ENCODE measurements around the gene JARID2.
"Not testable (repeated sequence)": the region's sequence is repeated elsewhere in the genome, so short reads cannot be mapped to it uniquely, and the experiment has no call there.

The JARID2 gene

DNA sequence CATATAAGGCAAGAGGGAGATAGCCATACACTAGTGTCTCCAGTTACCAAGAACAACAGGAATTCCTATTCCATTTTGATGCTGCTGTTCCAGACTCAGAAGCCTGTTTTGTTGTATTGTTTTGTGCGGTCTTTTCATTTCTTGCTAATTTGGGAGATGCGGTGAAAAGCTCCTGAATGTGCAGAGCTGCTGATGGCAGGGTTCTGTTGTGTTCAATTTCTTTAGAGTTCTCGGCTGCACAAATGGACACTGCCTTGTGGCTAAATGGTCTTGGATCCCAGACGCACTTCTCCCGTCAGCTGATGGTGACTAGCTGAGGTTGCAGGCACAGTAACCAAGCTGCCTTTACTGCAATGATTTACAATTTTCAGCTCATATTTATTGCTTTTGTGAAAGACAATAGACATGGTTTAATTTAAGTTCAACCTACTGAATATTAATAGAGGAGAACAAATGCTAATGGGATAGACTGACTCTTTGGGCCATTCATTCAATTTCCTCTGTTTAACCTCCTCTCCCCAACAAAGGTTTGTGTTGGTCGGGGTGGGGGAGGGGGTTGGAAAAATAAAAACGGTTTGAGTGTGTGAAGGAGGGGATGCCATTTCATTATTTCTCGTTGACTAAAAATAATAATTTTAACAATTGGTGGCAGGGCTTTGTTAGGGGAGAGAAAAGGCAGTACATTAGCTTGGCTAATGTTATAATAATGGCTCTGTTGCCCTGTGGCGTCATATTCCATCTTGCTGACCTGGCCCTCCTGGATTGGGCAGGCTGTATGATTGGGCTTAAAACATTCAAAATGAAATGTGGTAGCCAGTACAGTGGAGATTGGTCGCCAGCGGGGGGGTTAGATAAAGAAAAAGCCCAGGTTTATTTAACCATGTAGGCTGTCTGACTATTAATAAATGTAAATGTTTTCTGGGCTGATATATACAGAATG is 159.5 kb downstream of the JARID2 start:
- no peak for DNase-seq

DNA sequence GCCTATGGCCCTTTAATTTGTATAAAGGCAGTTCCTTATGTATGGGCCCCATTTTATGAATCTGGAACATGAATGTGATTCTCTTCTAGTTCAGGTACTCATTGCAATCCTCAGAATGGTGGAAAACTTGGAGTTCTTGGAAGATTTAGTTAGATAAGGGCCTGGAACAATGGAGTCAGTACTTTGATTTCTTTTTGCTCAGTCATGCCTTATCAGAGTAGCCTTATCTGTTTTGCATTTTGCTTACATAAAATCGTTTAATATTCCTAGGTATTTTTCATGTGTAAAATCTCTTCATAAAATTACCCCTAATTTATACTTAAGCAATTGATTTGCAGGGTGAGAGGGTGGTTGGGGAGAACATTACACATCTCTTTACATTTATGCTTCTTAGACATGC is 160.6 kb downstream of the JARID2 start:
- no peak for DNase-seq

DNA sequence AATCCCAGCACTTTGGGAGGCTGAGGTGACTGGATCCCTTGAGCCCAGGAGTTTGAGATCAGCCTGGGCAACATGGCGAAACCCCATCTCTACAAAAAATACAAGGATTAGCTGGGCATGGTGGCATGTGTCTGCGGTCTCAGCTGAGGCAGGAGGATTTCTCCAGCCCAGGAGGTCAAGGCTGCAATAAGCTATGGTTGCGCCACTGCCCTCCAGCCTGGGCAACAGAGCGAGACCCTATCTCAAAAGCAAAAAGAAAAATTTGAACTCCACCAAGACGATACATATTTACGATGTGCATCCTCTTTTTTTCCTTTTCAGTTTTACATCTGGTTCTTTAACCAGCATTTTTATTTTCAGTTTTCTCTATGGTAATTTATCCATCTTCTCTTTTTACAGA is 162.1 kb downstream of the JARID2 start:
- no peak for DNase-seq

DNA sequence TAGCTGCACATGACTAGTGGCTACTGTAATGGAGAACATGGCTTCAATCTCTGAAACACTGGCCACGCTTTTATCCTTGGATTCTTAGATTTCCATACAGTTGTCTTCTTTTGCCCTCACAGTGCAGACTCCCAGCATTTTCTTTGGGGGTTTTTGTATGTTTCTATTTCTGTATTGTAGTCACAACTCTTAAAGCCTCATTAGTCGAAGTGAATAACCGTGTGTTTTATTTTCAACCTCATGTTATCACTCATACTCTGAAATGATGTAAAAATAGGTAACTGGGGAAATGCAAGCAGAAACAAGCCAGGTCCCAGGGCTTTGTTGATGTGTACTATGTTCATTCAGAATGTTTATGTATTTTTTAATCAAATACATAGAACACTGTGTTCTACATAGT is 162.9 kb downstream of the JARID2 start:
- DNase-seq, result no peak

DNA sequence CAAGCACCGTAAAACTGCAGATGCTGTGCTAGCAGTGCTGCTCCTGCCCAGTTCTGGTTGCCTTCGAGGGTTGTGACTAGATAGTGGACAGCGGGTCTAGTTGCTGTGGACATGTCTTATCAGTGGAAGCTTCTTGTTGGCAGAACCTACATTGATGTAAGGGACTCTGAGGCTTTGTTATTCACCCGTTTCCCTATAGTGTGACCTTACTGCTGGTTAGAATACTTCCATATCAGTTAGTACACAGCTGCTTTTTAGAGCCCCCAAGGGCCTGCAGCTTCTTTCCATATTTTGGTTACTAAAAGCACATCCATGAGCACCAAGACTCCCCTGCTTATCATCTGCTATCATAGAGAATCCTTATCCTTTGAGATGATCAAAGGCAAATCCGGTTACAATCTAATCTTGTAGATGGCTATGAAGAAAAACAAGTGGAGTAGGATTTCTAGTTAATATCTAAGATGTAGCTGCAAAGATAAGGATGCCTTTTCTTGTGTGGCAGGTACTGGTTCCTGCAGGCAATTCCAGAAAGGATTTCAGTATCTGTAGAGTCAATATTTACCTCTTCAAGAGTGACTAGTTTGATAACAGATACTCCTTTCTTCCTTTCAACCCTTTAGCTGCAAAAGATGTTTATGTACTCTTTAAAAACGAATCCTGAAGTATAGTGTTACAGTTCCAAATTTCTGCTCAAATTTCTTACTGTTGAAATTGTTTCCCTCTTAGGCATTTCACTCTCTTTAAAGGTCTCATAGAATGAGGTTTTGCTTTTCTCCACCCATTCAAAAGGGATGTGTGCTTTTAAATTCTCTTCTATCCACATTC is 163.6 kb downstream of the JARID2 start:
- DNase-seq, result peak in 1 of 2 experiments; percentile 31

DNA sequence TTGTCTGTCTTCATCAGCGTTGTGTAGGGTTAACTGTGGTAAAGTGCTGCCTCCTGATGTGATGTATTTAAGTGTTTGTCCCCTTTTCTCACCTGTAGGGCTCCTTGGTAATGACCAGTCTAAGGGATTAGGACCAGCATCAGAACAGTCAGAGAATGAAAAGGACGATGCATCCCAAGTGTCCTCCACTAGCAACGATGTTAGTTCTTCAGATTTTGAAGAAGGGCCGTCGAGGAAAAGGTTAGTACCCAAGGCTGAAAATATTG is 164.2 kb downstream of the JARID2 start:
- no peak for DNase-seq

DNA sequence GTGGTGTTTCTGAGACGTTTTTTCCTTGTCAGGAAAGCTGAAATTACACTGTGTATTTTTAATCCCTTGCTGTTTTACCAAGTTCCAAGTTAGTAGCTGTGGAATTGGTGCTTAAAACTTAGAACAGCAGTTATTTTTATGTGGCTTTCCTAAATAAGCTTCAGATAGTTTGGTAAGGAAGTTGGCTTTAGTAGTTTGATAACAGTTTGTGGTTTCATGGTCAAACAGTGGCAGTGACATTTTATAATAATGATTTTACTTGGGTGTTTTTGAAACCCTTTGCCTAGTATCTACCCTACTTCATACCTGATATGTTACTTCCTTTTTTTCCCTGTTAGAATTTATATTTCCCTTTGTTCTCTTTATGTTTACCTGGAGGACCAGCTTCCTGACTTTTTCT is 164.9 kb downstream of the JARID2 start:
- no peak for DNase-seq

DNA sequence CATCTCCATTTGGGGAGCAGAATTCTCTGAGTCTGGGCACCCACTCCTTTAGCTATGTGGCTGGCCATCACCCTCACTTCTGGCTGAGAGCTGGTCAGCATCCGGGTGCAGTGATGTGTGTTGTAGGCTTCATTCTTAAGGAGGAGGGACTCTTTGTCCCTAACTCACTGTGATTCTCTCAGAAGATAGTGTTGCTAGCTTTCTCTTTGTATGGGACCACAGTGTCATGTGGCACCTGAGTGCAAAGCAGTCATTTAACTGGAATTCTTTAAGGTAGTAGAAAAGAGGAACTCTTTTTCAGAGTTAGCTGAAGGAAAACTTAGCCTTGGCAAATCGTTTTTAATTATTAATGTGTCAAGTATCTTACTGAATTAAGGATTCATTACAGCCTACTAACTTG is 165.9 kb downstream of the JARID2 start:
- DNase-seq, result no peak

DNA sequence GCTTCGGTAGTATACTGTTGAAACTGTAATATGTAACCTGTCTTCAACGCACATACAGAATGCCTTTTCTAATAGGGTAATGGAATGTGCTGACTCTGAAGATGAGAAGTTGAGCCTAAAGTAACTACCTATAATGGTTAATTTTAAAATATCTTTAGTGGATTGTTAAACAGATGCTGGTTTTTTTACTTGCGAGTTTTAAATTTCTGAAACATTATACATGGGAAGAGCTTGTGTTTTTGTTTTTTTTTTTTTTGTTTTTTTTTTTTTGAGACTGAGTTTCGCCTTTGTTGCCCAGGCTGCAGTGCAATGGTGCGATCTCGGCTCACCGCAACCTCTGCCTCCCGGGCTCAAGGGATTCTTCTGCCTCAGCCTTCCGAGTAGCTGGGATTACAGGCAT is 166.9 kb downstream of the JARID2 start:
- no peak for DNase-seq

DNA sequence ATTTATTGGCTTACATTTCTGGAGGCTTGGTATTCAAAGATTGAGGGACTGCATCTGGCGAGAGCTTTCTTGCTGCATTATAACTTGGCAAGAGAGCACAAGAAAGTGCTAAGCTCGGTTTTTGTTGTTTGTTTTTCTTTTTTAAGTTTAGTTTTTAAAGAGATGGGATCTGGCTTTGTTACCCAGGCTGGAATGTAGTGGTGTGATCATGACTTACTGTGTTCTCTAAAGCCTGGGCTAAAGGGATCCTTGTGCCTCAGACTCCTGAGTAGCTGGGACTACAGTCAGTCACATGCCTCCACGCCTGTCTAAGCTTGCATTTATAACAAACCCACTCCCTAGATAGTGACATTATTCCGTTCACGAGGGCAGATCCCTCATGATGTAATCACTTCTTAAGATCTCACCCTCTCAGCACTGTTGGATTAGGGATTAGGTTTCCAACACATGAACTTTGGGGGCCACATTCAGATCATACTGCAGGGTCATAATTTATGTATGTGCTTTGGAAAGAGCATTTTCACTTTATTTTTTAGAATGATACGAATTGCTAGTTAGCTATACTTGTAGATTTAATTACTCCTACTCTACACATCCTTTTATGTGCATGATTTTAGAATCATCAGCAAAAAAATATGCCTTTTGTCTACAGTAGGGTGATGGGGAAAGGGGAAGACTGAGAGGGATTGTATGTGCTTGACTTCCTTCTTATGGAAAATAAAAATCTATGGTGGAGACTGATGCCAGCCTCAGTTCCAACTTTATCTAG is 167.8 kb downstream of the JARID2 start:
- no peak for DNase-seq

DNA sequence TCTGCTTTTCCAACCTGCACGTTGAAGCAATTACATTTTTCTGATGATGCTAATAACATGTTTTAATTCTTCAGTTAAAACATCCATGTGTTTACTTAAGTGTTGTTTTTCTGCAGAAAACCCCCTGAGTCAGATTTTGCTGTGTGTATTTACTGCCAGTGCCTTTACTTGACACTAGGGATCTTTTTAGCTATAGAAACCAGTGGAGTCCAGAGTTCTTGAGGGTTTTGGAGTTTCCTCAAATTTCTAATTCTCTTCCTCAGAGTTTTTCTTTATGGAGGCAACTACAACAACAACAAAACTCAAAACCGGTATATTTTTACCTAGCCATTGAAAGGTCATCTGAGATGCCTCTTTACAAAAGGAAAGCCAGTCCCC is 168.4 kb downstream of the JARID2 start:
- no peak for DNase-seq

DNA sequence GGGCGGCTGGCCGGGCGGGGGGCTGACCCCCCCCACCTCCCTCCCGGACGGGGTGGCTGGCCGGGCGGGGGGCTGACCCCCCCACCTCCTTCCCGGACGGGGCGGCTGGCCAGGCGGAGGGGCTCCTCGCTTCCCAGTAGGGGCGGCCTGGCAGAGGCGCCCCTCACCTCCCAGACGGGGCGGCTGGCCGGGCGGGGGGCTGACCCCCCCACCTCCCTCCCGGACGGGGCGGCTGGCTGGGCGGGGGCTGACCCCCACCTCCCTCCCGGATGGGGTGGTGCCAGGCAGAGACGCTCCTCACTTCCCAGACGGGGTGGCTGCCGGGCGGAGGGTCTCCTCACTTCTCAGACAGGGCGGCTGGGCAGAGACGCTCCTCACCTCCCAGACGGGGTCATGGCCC is 169.8 kb downstream of the JARID2 start:
- not testable (repeated sequence) for DNase-seq

DNA sequence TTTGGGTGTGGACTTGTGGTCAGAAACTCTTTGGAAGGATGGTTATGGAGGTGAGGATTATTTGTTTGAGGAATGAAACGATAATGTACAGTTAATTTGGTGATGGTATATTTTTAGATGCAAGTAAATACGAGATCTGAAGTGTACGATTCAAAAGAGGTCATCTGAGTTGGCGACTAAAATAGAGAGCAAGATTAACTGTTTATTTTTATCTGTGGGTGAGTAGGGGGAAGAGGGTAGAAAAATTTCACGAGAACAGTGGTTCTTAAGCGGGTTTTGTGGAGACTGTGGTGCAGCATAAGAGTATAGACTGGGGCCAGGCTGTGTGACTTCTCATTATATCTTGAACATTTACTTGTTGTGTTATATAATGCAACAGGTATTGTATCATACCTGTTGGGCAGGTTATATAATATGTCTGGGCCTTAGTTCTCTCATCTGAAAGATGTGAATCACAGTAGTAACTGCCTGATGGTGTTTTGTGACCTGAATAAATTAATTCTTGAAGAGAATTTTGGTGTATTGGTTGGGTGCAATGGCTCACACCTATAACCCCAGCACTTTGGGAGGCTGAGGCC is 171.2 kb downstream of the JARID2 start:
- no peak for DNase-seq

DNA sequence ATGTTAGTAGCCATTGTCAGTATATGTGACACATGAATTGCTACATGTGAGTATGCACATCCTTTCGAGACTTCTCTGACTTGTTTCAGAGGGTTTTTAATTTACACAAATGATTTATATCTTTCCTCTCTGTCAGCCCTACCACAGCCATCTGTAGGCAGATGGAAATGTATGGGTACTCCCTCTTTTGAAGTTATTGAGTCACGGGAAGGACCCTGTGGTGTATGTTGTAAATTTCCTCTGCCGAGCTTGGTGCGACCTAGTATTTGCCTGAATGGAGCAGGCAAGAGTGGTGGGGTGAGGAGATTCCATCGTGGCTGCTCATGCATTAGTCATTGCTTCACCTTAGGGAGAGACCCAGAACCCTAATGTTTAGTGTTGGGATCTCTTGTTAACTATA is 171.9 kb downstream of the JARID2 start:
- no peak for DNase-seq

DNA sequence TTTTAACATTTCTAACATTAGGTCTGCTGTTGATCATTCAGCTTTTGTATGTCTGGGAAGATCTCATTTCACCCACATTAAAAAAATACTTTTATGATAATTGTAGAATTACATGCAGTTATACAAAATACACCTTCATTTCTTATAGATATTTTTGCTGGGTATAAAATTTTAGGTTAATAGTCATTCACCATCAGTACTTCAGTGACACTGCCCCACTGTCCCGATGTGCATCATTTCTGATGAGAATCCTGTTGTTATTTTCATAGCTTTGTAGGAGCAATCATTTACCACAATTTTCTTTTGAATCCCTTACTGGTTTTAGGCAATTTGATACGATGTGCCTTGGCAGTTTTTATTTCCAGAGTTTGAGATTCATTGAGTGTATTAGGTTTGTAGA is 173.6 kb downstream of the JARID2 start:
- DNase-seq, result no peak

DNA sequence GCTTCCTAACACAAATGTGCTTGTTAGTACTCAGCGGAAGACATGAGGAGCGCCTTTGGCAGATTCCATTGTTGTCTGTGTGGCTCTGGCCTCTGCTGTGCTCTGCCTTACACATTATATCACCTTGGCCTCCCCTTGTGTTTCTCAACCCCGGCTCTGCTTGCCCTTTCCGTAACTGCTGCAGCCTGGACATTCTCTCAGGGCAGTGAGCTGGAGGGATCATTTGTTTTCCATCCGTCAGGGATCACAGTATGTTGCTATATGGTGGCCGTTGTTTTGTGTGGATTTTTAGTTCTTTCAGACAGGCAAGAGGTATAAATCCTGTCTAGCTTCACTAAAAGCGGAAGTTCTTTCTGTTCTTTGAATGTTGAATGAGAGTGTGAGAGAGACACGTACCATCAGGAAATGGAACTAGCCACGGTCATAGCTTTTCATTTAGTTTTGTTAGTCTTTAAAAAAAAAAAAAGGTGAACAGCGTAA is 175.1 kb downstream of the JARID2 start:
- DNase-seq, result no peak

DNA sequence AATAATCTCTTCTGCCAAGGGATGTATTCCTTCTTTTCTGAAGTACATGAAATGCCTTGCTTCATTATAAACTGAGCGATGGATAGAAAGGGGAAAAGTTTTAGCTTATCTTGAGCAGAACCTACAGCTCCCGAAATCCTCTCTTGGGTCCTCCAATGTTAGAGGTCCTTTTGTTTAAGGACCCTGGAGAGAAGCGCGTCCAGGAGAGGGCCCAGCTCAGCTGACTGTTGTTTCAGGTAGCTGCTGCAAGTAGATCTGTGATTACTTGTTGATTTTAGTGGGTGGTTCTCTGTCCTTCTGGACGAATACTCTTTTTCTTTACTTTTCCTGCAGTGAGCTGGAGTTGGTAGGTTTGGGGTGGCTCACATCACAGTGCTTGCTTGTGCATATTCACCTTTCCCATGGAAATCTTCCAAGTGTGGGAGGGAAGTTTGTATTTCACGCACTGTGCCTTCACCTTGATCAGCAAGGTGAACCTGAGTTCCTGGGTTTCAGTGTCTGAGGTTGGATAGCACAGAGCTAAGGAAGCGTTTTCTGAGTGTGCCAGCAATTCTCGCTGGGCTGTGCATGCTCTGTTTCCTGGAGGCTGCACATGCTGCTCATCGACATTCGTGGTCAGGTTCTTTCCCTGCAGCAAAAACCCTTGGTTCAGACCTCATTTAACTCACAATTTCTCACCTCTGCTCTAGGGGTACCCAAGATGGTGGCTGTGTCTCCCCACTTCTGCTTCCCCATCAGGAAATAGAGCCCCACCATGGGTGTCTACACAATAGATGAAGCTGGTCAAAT is 176.3 kb downstream of the JARID2 start:
- no peak for DNase-seq

DNA sequence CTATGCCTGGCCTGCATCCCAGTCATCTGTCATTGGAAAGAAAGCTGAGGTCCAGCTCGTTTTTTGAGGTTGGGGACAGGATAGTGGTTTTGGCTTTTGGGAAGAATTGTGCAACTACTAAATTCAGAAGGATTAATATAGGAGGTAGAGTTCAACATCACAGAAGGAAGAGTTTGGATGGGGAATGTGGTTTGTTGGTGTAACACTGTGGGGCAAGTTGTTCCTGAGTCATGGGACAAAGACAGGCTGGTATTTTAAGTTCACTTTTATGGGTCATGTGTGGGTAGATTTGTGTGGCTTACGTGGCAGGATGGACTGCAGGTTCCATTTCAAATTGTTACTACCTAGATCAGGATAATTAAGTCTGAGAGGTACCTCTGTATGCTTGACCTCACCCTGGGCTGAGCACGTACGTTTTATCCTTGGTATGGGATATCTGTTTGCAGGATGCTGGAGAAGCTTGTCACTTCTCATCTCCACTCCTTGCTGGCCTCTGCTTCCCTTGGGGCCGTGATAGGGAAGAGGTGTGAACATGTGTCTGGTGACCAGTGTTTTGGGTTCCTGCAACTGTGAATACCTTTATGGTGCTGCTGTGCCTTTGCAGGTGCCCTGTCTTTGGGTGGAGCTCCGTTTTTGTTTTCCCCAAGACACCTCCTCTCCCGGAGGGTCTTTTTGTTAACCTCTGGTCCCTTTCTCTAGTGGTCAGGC is 177.6 kb downstream of the JARID2 start:
- DNase-seq, result no peak

DNA sequence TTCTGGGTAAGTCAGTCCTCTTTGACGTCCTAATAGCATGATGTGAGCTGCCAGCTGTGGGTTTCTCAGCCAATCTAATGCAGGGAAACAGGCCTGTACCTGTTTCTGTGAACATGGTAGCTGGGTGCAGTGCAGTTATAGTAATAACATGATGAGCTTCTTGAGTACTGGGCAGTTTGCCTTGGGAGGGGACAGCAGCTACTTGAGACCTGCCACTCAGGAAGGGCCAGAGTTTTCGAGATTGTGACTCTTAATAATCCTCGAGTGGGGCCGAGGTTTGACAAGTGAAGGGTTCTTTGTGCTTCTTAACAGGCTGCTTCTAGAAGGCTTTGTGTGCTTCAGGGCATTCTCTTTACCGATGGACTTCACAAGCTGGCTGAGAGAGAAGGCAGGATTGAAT is 180.1 kb downstream of the JARID2 start:
- DNase-seq, result no peak

DNA sequence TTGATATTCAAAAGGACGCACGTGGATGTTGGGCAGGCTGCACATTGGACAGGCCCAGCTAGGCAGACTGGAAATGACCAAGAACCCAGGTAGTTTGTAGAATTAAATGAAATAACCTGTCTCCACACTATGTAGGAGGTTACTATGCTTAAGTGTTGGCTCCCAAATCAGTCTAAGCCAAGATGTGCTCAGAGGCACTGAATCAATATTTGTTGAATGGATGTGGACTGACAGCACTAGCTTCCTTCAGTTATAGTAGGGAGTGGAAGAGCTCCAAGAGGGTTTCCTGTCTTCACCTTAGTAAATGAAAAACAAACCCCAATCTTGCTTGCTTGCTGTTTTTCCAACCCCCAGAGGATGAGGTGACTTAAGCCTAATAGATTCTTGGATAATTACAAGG is 180.5 kb downstream of the JARID2 start:
- no peak for DNase-seq

DNA sequence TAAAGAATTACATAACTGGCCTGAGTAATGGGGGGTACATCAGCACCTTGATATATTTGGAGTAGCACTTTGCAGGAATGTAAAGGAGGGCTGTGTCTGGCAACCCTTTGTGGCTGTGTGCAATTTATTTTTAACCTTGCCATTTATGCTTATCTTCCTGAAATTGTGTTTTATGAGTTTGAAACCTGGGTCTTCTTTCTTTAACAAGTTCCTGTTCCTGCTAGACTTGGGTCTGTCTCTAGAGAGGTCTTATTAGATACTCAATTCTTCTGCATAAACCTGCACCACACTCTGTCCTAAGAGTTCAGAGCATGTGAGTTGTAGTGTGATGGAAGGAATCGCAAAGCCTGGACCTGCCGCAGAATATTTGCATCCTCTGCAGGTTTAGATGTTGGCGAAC is 181.0 kb downstream of the JARID2 start:
- peak in 1 of 2 experiments; percentile 65 for DNase-seq
